ENCODE data around the gene FAM185A. TPM values are rescaled to one million over a fixed set of nuclear protein-coding genes. Genes with fewer than 3 reads are reported as not detected.
"Not testable (repeated sequence)": the region's sequence is repeated elsewhere in the genome, so short reads cannot be mapped to it uniquely, and the experiment has no call there.

FAM185A gene
- total and polyA plus RNA-seq, 2 experiments from 2014 or later = 2.9 to 5.0 TPM

DNA sequence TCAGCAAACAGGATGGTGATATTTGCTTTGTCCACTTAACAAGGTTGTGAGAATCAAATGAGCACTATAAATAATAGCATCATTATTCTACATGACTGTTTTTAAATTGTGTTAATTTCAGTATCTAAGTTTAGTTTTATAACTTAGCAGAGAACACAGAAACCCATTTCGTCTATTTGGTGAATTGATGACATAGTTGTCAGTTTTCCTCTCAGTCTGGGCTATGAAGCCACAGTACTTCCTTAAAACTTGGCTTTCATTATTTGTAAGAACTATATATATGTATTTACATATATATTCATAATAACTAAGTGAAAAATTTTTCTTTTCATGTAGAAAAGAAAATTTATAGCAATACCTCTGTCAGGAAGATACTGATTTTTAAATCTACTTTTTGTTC is 11.1 kb downstream of the FAM185A start:
- H3F3A ChIP-seq (ENCODE audit: insufficient read depth); H2AFZ ChIP-seq; H3K27ac ChIP-seq; H3K4me1 ChIP-seq (ENCODE audit: insufficient read depth); H3K4me3 ChIP-seq; H3K27me3 ChIP-seq (replicated peaks; ENCODE audit: insufficient read depth); H4K20me1 ChIP-seq (ENCODE audit: insufficient read depth); H3K9me3 ChIP-seq (ENCODE audit: low read depth); H3K9me2 ChIP-seq (ENCODE audit: insufficient read depth); H3K4me2 ChIP-seq (ENCODE audit: unreplicated experiment); H3K9ac ChIP-seq; DNase-seq; H3K36me3 ChIP-seq (ENCODE audit: low read depth); in situ Hi-C loops (cut with MboI); H3K79me2 ChIP-seq (ENCODE audit: insufficient read depth): not testable (repeated sequence)
- WGBS, 2 experiments (ENCODE audit: low coverage in 1 of 2, low lambda C conversion rate in 2 of 2, missing lambda C conversion rate in 2 of 2) = 96% methylated on average over 1 of the region's 1 CpG

- H3K4me2 ChIP-seq (ENCODE audit: unreplicated experiment); H3K27me3 ChIP-seq (replicated peaks; ENCODE audit: insufficient read depth); H3K4me1 ChIP-seq (ENCODE audit: insufficient read depth); H3F3A ChIP-seq (ENCODE audit: insufficient read depth); H2AFZ ChIP-seq; in situ Hi-C loops (cut with MboI); DNase-seq; H4K20me1 ChIP-seq (ENCODE audit: insufficient read depth); H3K36me3 ChIP-seq (ENCODE audit: low read depth); H3K9ac ChIP-seq; H3K9me2 ChIP-seq (ENCODE audit: insufficient read depth); H3K79me2 ChIP-seq (ENCODE audit: insufficient read depth); H3K27ac ChIP-seq; H3K4me3 ChIP-seq; H3K9me3 ChIP-seq (ENCODE audit: low read depth): not testable (repeated sequence)
- WGBS, 2 experiments (ENCODE audit: low coverage in 1 of 2, low lambda C conversion rate in 2 of 2, missing lambda C conversion rate in 2 of 2) = 53 to 59% methylated on average over 1 of the region's 1 CpG
Measured at GRCh38 chr7:102761234-102761633, 12.4 kb downstream of the FAM185A start.

DNA sequence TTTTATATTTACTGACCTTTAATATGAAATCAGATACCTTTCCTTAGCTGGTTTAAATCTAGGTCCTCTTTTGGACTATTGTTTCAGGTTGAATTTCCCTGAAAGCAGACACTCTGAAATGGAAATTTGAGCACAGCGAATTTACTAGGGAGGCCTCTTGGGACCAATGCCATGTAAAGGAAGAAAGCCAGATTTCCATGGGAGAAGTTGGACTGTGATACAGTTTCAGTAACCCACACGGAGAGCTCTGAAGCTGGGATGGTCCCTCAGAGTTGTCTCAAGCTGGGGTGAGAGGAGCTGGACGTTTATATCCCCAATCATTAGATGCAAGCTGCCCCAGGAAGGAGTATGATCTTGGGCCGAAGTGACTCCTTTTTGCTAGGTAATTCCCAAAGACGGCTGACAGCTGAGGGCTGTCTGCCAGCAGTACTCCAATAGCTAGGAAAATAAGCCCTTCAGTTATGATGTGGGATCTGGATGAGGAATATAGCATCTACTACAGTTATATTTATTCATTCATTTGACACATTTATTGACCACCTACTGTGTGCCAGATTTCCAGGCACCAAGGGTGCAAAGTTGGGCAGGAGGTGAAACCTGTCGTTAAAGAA is 14.6 kb downstream of the FAM185A start:
- 58 to 60% methylated on average over 6 of the region's 6 CpGs for WGBS, 2 experiments (ENCODE audit: low coverage in 1 of 2, low lambda C conversion rate in 2 of 2, missing lambda C conversion rate in 2 of 2)
- H3K27me3 ChIP-seq (replicated peaks; ENCODE audit: insufficient read depth) = not testable (repeated sequence)

GRCh38 chr7:102769657-102770192 is 20.9 kb downstream of the FAM185A start:
- DNase-seq; H3K9me3 ChIP-seq (ENCODE audit: low read depth); H2AFZ ChIP-seq; H3K9me2 ChIP-seq (ENCODE audit: insufficient read depth); H3K27me3 ChIP-seq (replicated peaks; ENCODE audit: insufficient read depth); H3K27ac ChIP-seq; H3K4me1 ChIP-seq (ENCODE audit: insufficient read depth); H3F3A ChIP-seq (ENCODE audit: insufficient read depth); H3K36me3 ChIP-seq (ENCODE audit: low read depth); in situ Hi-C loops (cut with MboI); H3K4me3 ChIP-seq; H3K9ac ChIP-seq; H3K4me2 ChIP-seq (ENCODE audit: unreplicated experiment); H4K20me1 ChIP-seq (ENCODE audit: insufficient read depth); H3K79me2 ChIP-seq (ENCODE audit: insufficient read depth): not testable (repeated sequence)
- WGBS, 2 experiments (ENCODE audit: low coverage in 1 of 2, low lambda C conversion rate in 2 of 2, missing lambda C conversion rate in 2 of 2) = 92 to 95% methylated on average over 1 to 2 of the region's 3 CpGs

More for the DNA sequence above, 14.6 kb downstream of the FAM185A start:
- H3K36me3 ChIP-seq (ENCODE audit: low read depth); H3K4me3 ChIP-seq; DNase-seq; in situ Hi-C loops (cut with MboI); H3F3A ChIP-seq (ENCODE audit: insufficient read depth); H3K27ac ChIP-seq; H3K79me2 ChIP-seq (ENCODE audit: insufficient read depth); H3K9ac ChIP-seq; H3K9me2 ChIP-seq (ENCODE audit: insufficient read depth); H4K20me1 ChIP-seq (ENCODE audit: insufficient read depth); H2AFZ ChIP-seq; H3K4me2 ChIP-seq (ENCODE audit: unreplicated experiment); H3K9me3 ChIP-seq (ENCODE audit: low read depth); H3K4me1 ChIP-seq (ENCODE audit: insufficient read depth): not testable (repeated sequence)

- DNase-seq; in situ Hi-C loops (cut with MboI); H3K79me2 ChIP-seq (ENCODE audit: insufficient read depth): not testable (repeated sequence)
Measured at GRCh38 chr7:102770467-102770866, 21.7 kb downstream of the FAM185A start.

GRCh38 chr7:102776217-102776616 is 27.4 kb downstream of the FAM185A start:
- DNase-seq; H3K4me2 ChIP-seq (ENCODE audit: unreplicated experiment); H3K27ac ChIP-seq; H3K9ac ChIP-seq; H3K36me3 ChIP-seq (ENCODE audit: low read depth); H2AFZ ChIP-seq; H4K20me1 ChIP-seq (ENCODE audit: insufficient read depth); H3K9me3 ChIP-seq (ENCODE audit: low read depth); H3K27me3 ChIP-seq (replicated peaks; ENCODE audit: insufficient read depth); H3K79me2 ChIP-seq (ENCODE audit: insufficient read depth); in situ Hi-C loops (cut with MboI); H3K9me2 ChIP-seq (ENCODE audit: insufficient read depth); H3K4me1 ChIP-seq (ENCODE audit: insufficient read depth); H3K4me3 ChIP-seq; H3F3A ChIP-seq (ENCODE audit: insufficient read depth): not testable (repeated sequence)

More at GRCh38 chr7:102770467-102770866, 21.7 kb downstream of the FAM185A start:
- not testable (repeated sequence) for H4K20me1 ChIP-seq (ENCODE audit: insufficient read depth); H3F3A ChIP-seq (ENCODE audit: insufficient read depth); H3K36me3 ChIP-seq (ENCODE audit: low read depth); H3K9ac ChIP-seq; H3K9me2 ChIP-seq (ENCODE audit: insufficient read depth); H3K4me2 ChIP-seq (ENCODE audit: unreplicated experiment); H3K9me3 ChIP-seq (ENCODE audit: low read depth); H3K4me3 ChIP-seq; H2AFZ ChIP-seq; H3K27me3 ChIP-seq (replicated peaks; ENCODE audit: insufficient read depth); H3K4me1 ChIP-seq (ENCODE audit: insufficient read depth); H3K27ac ChIP-seq
- WGBS, 2 experiments (ENCODE audit: low coverage in 1 of 2, low lambda C conversion rate in 2 of 2, missing lambda C conversion rate in 2 of 2) = 100% methylated on average over 3 of the region's 3 CpGs

- H2AFZ ChIP-seq; H3F3A ChIP-seq (ENCODE audit: insufficient read depth); H3K9me3 ChIP-seq (ENCODE audit: low read depth); H3K9ac ChIP-seq; H3K4me2 ChIP-seq (ENCODE audit: unreplicated experiment); H4K20me1 ChIP-seq (ENCODE audit: insufficient read depth); in situ Hi-C loops (cut with MboI); H3K79me2 ChIP-seq (ENCODE audit: insufficient read depth); H3K4me3 ChIP-seq; H3K27me3 ChIP-seq (replicated peaks; ENCODE audit: insufficient read depth); H3K4me1 ChIP-seq (ENCODE audit: insufficient read depth); H3K27ac ChIP-seq; DNase-seq; H3K36me3 ChIP-seq (ENCODE audit: low read depth); H3K9me2 ChIP-seq (ENCODE audit: insufficient read depth): not testable (repeated sequence)
- 37 to 40% methylated on average over 3 of the region's 3 CpGs for WGBS, 2 experiments (ENCODE audit: low coverage in 1 of 2, low lambda C conversion rate in 2 of 2, missing lambda C conversion rate in 2 of 2)
Measured at GRCh38 chr7:102778663-102779062, 29.9 kb downstream of the FAM185A start.

DNA sequence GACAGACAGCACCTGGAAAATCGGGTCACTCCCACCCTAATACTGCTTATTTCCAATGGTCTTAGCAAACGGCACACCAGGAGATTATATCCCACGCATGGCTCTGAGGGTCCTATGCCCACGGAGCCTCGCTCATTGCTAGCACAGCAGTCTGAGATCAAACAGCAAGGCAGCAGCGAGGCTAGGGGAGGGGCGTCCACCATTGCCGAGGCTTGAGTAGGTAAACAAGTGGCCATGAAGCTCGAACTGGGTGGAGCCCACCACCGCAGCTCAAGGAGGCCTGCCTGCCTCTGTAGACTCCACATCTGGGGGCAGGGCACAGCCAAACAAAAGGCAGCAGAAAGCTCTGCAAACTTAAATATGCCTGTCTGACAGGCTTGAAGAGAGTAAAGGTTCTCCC is 32.1 kb downstream of the FAM185A start:
- H3K27me3 ChIP-seq (replicated peaks; ENCODE audit: insufficient read depth); H3K9me3 ChIP-seq (ENCODE audit: low read depth); H4K20me1 ChIP-seq (ENCODE audit: insufficient read depth); H3F3A ChIP-seq (ENCODE audit: insufficient read depth); H3K4me3 ChIP-seq; H2AFZ ChIP-seq; H3K79me2 ChIP-seq (ENCODE audit: insufficient read depth); DNase-seq; H3K4me2 ChIP-seq (ENCODE audit: unreplicated experiment); H3K9me2 ChIP-seq (ENCODE audit: insufficient read depth); H3K9ac ChIP-seq; H3K36me3 ChIP-seq (ENCODE audit: low read depth); in situ Hi-C loops (cut with MboI); H3K4me1 ChIP-seq (ENCODE audit: insufficient read depth); H3K27ac ChIP-seq: not testable (repeated sequence)
- WGBS, 2 experiments (ENCODE audit: low coverage in 1 of 2, low lambda C conversion rate in 2 of 2, missing lambda C conversion rate in 2 of 2) = 89 to 94% methylated on average over 10 of the region's 10 CpGs
